CD4-positive, alpha-beta memory T cell (primary cell): ENCODE data around the gene NKAPD1. TPM values are rescaled to one million over a fixed set of nuclear protein-coding genes. Genes with fewer than 3 reads are reported as not detected.

Source experiments
- CTCF ChIA-PET: fragments of 350-600 bp; sonication (Branson Sonifier 250); formaldehyde crosslinking; loops from one replicate; lab custom pipeline; 2021; ENCODE audit warnings: inconsistent platforms; ENCODE audit not compliant: partially characterized antibody; lab: Charles Lee
- POLR2A ChIA-PET: fragments of 350-600 bp; sonication (Branson Sonifier 250); formaldehyde crosslinking; loops from one replicate; lab custom pipeline; 2021; ENCODE audit not compliant: partially characterized antibody; lab: Charles Lee
- DNase-seq, 5 donors: peaks; one replicate each; pipeline versions ENCODE4 v3.0.0 to v3.0.0-alpha.2; 2020 to 2022; ENCODE audit warnings: mixed read lengths in 1 of 5
- H3K27ac ChIP-seq: one replicate; pipeline ENCODE4 v1.7.0; 2013; ENCODE audit warnings: low read depth, low read length
- H3K27me3 ChIP-seq: 2 replicates; pipeline ENCODE4 v1.7.0; 2013; ENCODE audit warnings: mild to moderate bottlenecking, low read length, moderate library complexity; ENCODE audit not compliant: insufficient read depth
- H3K36me3 ChIP-seq: 2 replicates; pipeline ENCODE4 v1.7.0; 2013; ENCODE audit warnings: mild to moderate bottlenecking, low read length, moderate library complexity; ENCODE audit not compliant: insufficient read depth
- H3K4me1 ChIP-seq: 2 replicates; pipeline ENCODE4 v1.7.0; 2013; ENCODE audit warnings: mild to moderate bottlenecking, low read length, moderate library complexity; ENCODE audit not compliant: insufficient read depth
- H3K4me3 ChIP-seq, 2 donors: one replicate each; pipeline ENCODE4 v1.7.0; 2013; ENCODE audit warnings: low read length in 2 of 2, mild to moderate bottlenecking in 1 of 2
- H3K9me3 ChIP-seq, 2 donors: one replicate each; pipeline ENCODE4 v1.7.0; 2013; ENCODE audit warnings: low read length in 2 of 2, control low read depth in 1 of 2; ENCODE audit not compliant: control insufficient read depth in 1 of 2
- H3K27ac Mint-ChIP-seq, 7 donors: one replicate each; pipeline ENCODE4 v1.8.0; 2020 to 2021; ENCODE audit warnings: mixed read lengths in 7 of 7, mild to moderate bottlenecking in 6 of 7, inconsistent platforms in 3 of 7, moderate library complexity in 3 of 7
- H3K27me3 Mint-ChIP-seq, 2 donors: one replicate each; pipeline ENCODE4 v1.8.0; 2020 to 2021; ENCODE audit warnings: mixed read lengths in 2 of 2
- H3K36me3 Mint-ChIP-seq, 2 donors: one replicate each; pipeline ENCODE4 v1.8.0; 2020 to 2021; ENCODE audit warnings: mixed read lengths in 2 of 2, inconsistent platforms in 1 of 2, mild to moderate bottlenecking in 1 of 2
- H3K4me1 Mint-ChIP-seq, 4 donors: one replicate each; pipeline ENCODE4 v1.8.0; 2020 to 2021; ENCODE audit warnings: mixed read lengths in 4 of 4, mild to moderate bottlenecking in 1 of 4
- H3K4me3 Mint-ChIP-seq, 8 donors: one replicate each; pipeline ENCODE4 v1.8.0; 2020 to 2021; ENCODE audit warnings: mixed read lengths in 8 of 8, mild to moderate bottlenecking in 7 of 8, moderate library complexity in 6 of 8, inconsistent platforms in 3 of 8
- H3K9me3 Mint-ChIP-seq, 8 donors: one replicate each; pipeline ENCODE4 v1.8.0; 2020 to 2021; ENCODE audit warnings: mixed read lengths in 8 of 8, mild to moderate bottlenecking in 5 of 8, inconsistent platforms in 3 of 8, moderate library complexity in 1 of 8
- intact Hi-C: fragments of 100-400 bp; cut with micrococcal nuclease; formaldehyde crosslinking; loops from one replicate; pipeline ENCODE4 v1.15.1; 2023
- polyA plus RNA-seq, 2 donors: library from polyadenylated mRNA; unstranded; fragments of 300-500 nt; fragmentation: Illumina TruSeq; gene quantifications; one replicate each; pipeline ENCODE4 v1.2.3, GENCODE V29; 2021
- total RNA-seq, 2 experiments: library from RNA; stranded (reverse); gene quantifications; one replicate each; pipeline ENCODE4 v1.2.3, GENCODE V29; 2021

The NKAPD1 gene
- total and polyA plus RNA-seq, 4 experiments from 2014 or later = 7.7 to 21.2 (median 17.5) TPM

DNA sequence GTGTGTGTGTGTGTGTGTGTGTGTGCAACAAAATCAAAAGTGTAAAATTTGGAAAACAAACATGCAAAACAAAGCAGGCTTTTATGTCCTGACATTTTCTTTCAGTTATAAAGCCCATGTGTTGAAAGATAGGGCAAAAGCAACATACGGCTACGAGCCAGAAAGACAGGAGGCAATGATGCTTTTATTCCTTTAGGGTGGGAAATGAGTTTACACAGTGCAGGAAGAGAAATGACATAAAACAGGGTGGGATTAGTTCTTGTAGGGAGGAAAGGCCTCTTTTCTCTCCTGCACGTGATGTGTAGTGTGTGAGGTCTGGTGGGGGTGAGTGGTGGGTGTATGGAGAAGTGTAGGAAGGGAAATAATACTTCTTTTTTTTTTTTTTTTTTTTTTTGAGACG is 60.4 kb downstream of the NKAPD1 start:
- Histone ChIP-seq H3K36me3 (no peaks in the 10 kb centered on the region), H3K9me3 (no peaks in the 10 kb centered on the region), H3K4me1 (no peaks in the 10 kb centered on the region), H3K27ac (no peak overlapping the region), H3K4me3 (no peak overlapping the region), H3K27me3 (no peaks in the 10 kb centered on the region)
- Mint-ChIP-seq H3K9me3 (no peaks in the 10 kb centered on the region), H3K4me1 (peaks cover 0 to 2% (median 0%) of the 10 kb centered on the region in 4 donors), H3K36me3 (peaks cover 2 to 13% of the 10 kb centered on the region in 2 donors), H3K27me3 (no peaks in the 10 kb centered on the region), H3K27ac (no peak overlapping the region), H3K4me3 (no peak overlapping the region)
- no peak for DNase-seq
- POLR2A ChIA-PET = no interaction called here
- CTCF ChIA-PET = interaction anchor here (0.6 kb wide), 1 partner anchor 1753 kb away, joined by 3 read pairs; no protein-coding TSS in a partner anchor
- intact Hi-C loops = no loop called here

Other genes with a start within 250 kb of the NKAPD1 start
- gene ALG9, start 202.7 kb upstream of the NKAPD1 start, total RNA-seq = 10 to 100 TPM; 28.2 to 28.3 TPM
- gene ALG9, start 202.7 kb upstream of the NKAPD1 start, polyA plus RNA-seq = 10 to 100 TPM in 1 of 2 donors, 1 to 10 TPM in 1; 8.6 to 14.2 TPM
- 1 to 10 TPM; 3.9 to 4.0 TPM for gene FDXACB1, start 195.1 kb upstream of the NKAPD1 start, total RNA-seq
- gene FDXACB1, start 195.1 kb upstream of the NKAPD1 start, polyA plus RNA-seq = 1 to 10 TPM; 6.7 to 8.9 TPM
- 10 to 100 TPM; 14.8 to 18.7 TPM for gene CFAP68, start 194.8 kb upstream of the NKAPD1 start, total RNA-seq
- gene CFAP68, start 194.8 kb upstream of the NKAPD1 start, polyA plus RNA-seq = 10 to 100 TPM; 30.7 to 30.9 TPM
- not detected for gene CRYAB, start 162.5 kb upstream of the NKAPD1 start, total RNA-seq
- gene CRYAB, start 162.5 kb upstream of the NKAPD1 start, polyA plus RNA-seq = not detected
- gene HSPB2, start 161.6 kb upstream of the NKAPD1 start, total RNA-seq = not detected
- not detected for gene HSPB2, start 161.6 kb upstream of the NKAPD1 start, polyA plus RNA-seq
- gene C11orf52, start 155.4 kb upstream of the NKAPD1 start, total RNA-seq = not detected
- not detected for gene C11orf52, start 155.4 kb upstream of the NKAPD1 start, polyA plus RNA-seq
- 1 to 10 TPM; 1.1 to 2.1 TPM for gene DIXDC1, start 137.0 kb upstream of the NKAPD1 start, total RNA-seq
- gene DIXDC1, start 137.0 kb upstream of the NKAPD1 start, polyA plus RNA-seq = under 1 TPM; 0.72 to 0.75 TPM
- 10 to 100 TPM; 19.4 to 21.6 TPM for gene DLAT, start 48.9 kb upstream of the NKAPD1 start, total RNA-seq
- 10 to 100 TPM; 27.7 to 33.4 TPM for gene DLAT, start 48.9 kb upstream of the NKAPD1 start, polyA plus RNA-seq
- gene PIH1D2, start 282 bp upstream of the NKAPD1 start, total RNA-seq = not detected
- not detected for gene PIH1D2, start 282 bp upstream of the NKAPD1 start, polyA plus RNA-seq
- 10 to 100 TPM; 26.2 to 28.0 TPM for gene TIMM8B, start 12.5 kb downstream of the NKAPD1 start, total RNA-seq
- gene TIMM8B, start 12.5 kb downstream of the NKAPD1 start, polyA plus RNA-seq = 10 to 100 TPM; 54.1 to 65.9 TPM
- 10 to 100 TPM; 61.2 to 65.5 TPM for gene SDHD, start 12.6 kb downstream of the NKAPD1 start, total RNA-seq
- 100 to 1,000 TPM; 159 to 302 TPM for gene SDHD, start 12.6 kb downstream of the NKAPD1 start, polyA plus RNA-seq
- gene IL18, start 89.8 kb downstream of the NKAPD1 start, total RNA-seq = under 1 TPM in 1 of 2 experiments, not detected in 1; 0.42 TPM
- not detected for gene IL18, start 89.8 kb downstream of the NKAPD1 start, polyA plus RNA-seq
- under 1 TPM in 1 of 2 experiments, not detected in 1; 0.29 TPM for gene TEX12, start 93.1 kb downstream of the NKAPD1 start, total RNA-seq
- gene TEX12, start 93.1 kb downstream of the NKAPD1 start, polyA plus RNA-seq = not detected
- gene BCO2, start 101.2 kb downstream of the NKAPD1 start, total RNA-seq = 1 to 10 TPM; 1.9 to 3.4 TPM
- gene BCO2, start 101.2 kb downstream of the NKAPD1 start, polyA plus RNA-seq = under 1 TPM in 1 of 2 donors, not detected in 1; 0.62 TPM
- gene PTS, start 152.1 kb downstream of the NKAPD1 start, total RNA-seq = 10 to 100 TPM; 23.6 to 26.9 TPM
- 10 to 100 TPM; 11.2 to 11.4 TPM for gene PTS, start 152.1 kb downstream of the NKAPD1 start, polyA plus RNA-seq
- not detected for gene PLET1, start 186.6 kb downstream of the NKAPD1 start, total RNA-seq
- gene PLET1, start 186.6 kb downstream of the NKAPD1 start, polyA plus RNA-seq = not detected